CD14-positive monocyte (primary cell): Measurements from ENCODE around the gene ADH5. TPM values are rescaled to one million over a fixed set of nuclear protein-coding genes. Genes with fewer than 3 reads are reported as not detected.

Experiments
- DNase-seq, 3 donors: peaks; one replicate each; pipeline ENCODE4 v3.0.0-alpha.2; 2011 to 2022
- H2AFZ ChIP-seq: 2 replicates; pipeline ENCODE4 v1.6.0; 2012; ENCODE audit warnings: mild to moderate bottlenecking, low read depth, low read length, inconsistent platforms; ENCODE audit not compliant: insufficient read depth, poor library complexity, severe bottlenecking
- H3K27ac ChIP-seq, 2 donors: 1 replicate in 1 of 2; 2 replicates in 1 of 2; pipeline ENCODE4 v1.5.1; 2012 to 2013; ENCODE audit warnings: low read length in 2 of 2, control low read depth in 1 of 2, inconsistent platforms in 1 of 2, low read depth in 1 of 2, mild to moderate bottlenecking in 1 of 2
- H3K27me3 ChIP-seq, 2 donors: one replicate each; pipeline versions ENCODE4 v1.6.0 to v1.6.1; 2011 to 2013; ENCODE audit warnings: low read length in 2 of 2; ENCODE audit not compliant: control insufficient read depth in 2 of 2, insufficient read depth in 2 of 2
- H3K36me3 ChIP-seq, 2 donors: replicated peaks in 1 of 2; 1 replicate in 1 of 2; 2 replicates in 1 of 2; pipeline versions ENCODE4 v1.5.1 to v1.6.1; 2012 to 2013; ENCODE audit warnings: low read length in 2 of 2, control low read depth in 1 of 2, inconsistent platforms in 1 of 2, mild to moderate bottlenecking in 1 of 2; ENCODE audit not compliant: insufficient read depth in 2 of 2, control insufficient read depth in 1 of 2
- H3K4me1 ChIP-seq, 2 donors: 1 replicate in 1 of 2; 2 replicates in 1 of 2; pipeline versions ENCODE4 v1.5.1 to v1.6.1; 2012 to 2013; ENCODE audit warnings: low read length in 2 of 2, control low read depth in 1 of 2, inconsistent platforms in 1 of 2, mild to moderate bottlenecking in 1 of 2, moderate library complexity in 1 of 2; ENCODE audit not compliant: insufficient read depth in 2 of 2, control insufficient read depth in 1 of 2
- H3K4me2 ChIP-seq: replicated peaks from 2 replicates; pipeline ENCODE3; 2012; ENCODE audit warnings: low read length, moderate library complexity, mild to moderate bottlenecking; ENCODE audit not compliant: poor library complexity, severe bottlenecking; ENCODE audit errors: extremely low read depth
- H3K4me3 ChIP-seq, 3 experiments: fragments of 200-600 bp in 1 of 3; sonication (generic) in 1 of 3; replicated peaks in 1 of 3; 1 replicate in 2 of 3; 2 replicates in 1 of 3; pipeline ENCODE4 v1.5.1; 2011 to 2013; ENCODE audit warnings: low read length in 3 of 3, mild to moderate bottlenecking in 3 of 3, control low read depth in 2 of 3, low read depth in 2 of 3, inconsistent platforms in 1 of 3, moderate library complexity in 1 of 3
- H3K79me2 ChIP-seq: 2 replicates; pipeline ENCODE4 v1.6.0; 2012; ENCODE audit warnings: mild to moderate bottlenecking, control low read depth, inconsistent platforms, low read length, moderate library complexity; ENCODE audit not compliant: insufficient read depth
- H3K9ac ChIP-seq: 2 replicates; pipeline ENCODE4 v1.6.0; 2017; ENCODE audit warnings: low read length, mild to moderate bottlenecking; ENCODE audit not compliant: insufficient read depth, poor library complexity, severe bottlenecking
- H3K9me3 ChIP-seq, 2 donors: replicated peaks in 1 of 2; 1 replicate in 1 of 2; 2 replicates in 1 of 2; pipeline versions ENCODE4 v1.5.1 to v1.6.1; 2012 to 2013; ENCODE audit warnings: low read length in 2 of 2, control low read depth in 1 of 2; ENCODE audit not compliant: control insufficient read depth in 1 of 2, insufficient read depth in 1 of 2
- H4K20me1 ChIP-seq: 2 replicates; pipeline ENCODE4 v1.6.0; 2012; ENCODE audit warnings: mild to moderate bottlenecking, low read length, control low read depth, moderate library complexity; ENCODE audit not compliant: insufficient read depth
- H3K27ac Mint-ChIP-seq, 7 donors: one replicate each; pipeline ENCODE4 v1.8.0; 2020; ENCODE audit warnings: mild to moderate bottlenecking in 7 of 7, mixed read lengths in 7 of 7, moderate library complexity in 6 of 7, inconsistent platforms in 2 of 7
- H3K27me3 Mint-ChIP-seq, 3 donors: one replicate each; pipeline ENCODE4 v1.8.0; 2021 to 2022; ENCODE audit warnings: low read depth in 3 of 3, mild to moderate bottlenecking in 3 of 3, mixed read lengths in 3 of 3, moderate library complexity in 3 of 3, inconsistent platforms in 1 of 3
- H3K36me3 Mint-ChIP-seq, 2 donors: one replicate each; pipeline ENCODE4 v1.8.0; 2020; ENCODE audit warnings: mixed read lengths in 2 of 2, inconsistent platforms in 1 of 2, mild to moderate bottlenecking in 1 of 2
- H3K4me1 Mint-ChIP-seq: one replicate; pipeline ENCODE4 v1.8.0; 2020; ENCODE audit warnings: mild to moderate bottlenecking, mixed read lengths
- H3K4me3 Mint-ChIP-seq, 2 donors: one replicate each; pipeline ENCODE4 v1.8.0; 2020; ENCODE audit warnings: mild to moderate bottlenecking in 2 of 2, mixed read lengths in 2 of 2, moderate library complexity in 1 of 2
- H3K9me3 Mint-ChIP-seq, 7 donors: one replicate each; pipeline ENCODE4 v1.8.0; 2020 to 2022; ENCODE audit warnings: mixed read lengths in 7 of 7, mild to moderate bottlenecking in 6 of 7, moderate library complexity in 6 of 7, inconsistent platforms in 2 of 7
- CTCF ChIP-seq: fragments of 200-600 bp; IDR thresholded peaks from one replicate; pipeline ENCODE4 v1.8.0; 2022; ENCODE audit warnings: antibody characterized with exemption, mild to moderate bottlenecking
- WGBS: methylation state at CpG from one replicate; pipeline ENCODE4 v1.1.5; 2013; ENCODE audit warnings: missing lambda C conversion rate; ENCODE audit not compliant: insufficient coverage; 5-methylcytosine and 5-hydroxymethylcytosine counted together
- intact Hi-C, 2 donors: fragments of 100-400 bp; cut with micrococcal nuclease; formaldehyde crosslinking; loops; one replicate each; pipeline versions ENCODE4 v1.15.0 to v1.15.1; 2023
- polyA plus RNA-seq, 3 donors: library from polyadenylated mRNA; depleted of rRNA in 1 of 3; unstranded in 2 of 3; stranded (reverse) in 1 of 3; fragments of 300-500 nt in 2 of 3; fragments of >200 nt in 1 of 3; fragmentation: Illumina TruSeq in 2 of 3; gene quantifications; 1 replicate in 2 of 3; 2 replicates in 1 of 3; pipeline ENCODE4 v1.2.3, GENCODE V29; 2012 to 2021

ADH5 gene
- polyA plus RNA-seq, 3 donors: 31.7 to 93.5 (median 79.3) TPM

DNA sequence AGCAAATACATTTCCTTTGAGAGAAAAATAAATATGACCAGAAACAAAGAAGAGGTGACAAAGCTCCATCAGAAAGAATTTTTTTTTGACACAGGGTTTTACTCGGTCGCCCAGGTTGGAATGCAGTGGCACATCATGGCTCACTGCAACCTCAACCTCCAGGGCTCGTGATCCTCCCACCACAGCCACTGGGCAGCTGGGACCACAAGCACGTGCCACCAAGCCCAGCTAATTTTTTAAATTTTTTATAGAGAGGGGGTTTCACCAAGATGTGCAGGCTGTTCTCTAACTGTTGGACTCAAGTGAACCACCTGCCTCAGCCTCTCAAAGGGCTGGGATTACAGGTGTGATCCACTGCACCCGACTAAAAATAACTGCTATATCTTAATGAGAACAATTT lies 10.3 kb downstream of the ADH5 start:
- Histone ChIP-seq H2AFZ (no peak overlapping the region), H3K9me3 (no peaks in the 10 kb centered on the region), H4K20me1 (no peaks in the 10 kb centered on the region), H3K9ac (no peak overlapping the region), H3K4me1 (no peaks in the 10 kb centered on the region), H3K79me2 (peaks cover 3% of the 10 kb centered on the region), H3K36me3 (peaks cover 87 to 99% of the 10 kb centered on the region in 2 donors), H3K27ac (no peak overlapping the region), H3K4me2 (no peak overlapping the region), H3K4me3 (no peak overlapping the region), H3K27me3 (no peaks in the 10 kb centered on the region)
- Mint-ChIP-seq H3K4me3 (no peak overlapping the region), H3K4me1 (no peaks in the 10 kb centered on the region), H3K9me3 (no peaks in the 10 kb centered on the region), H3K27me3 (peaks cover 0 to 1% (median 0%) of the 10 kb centered on the region in 3 donors), H3K27ac (no peak overlapping the region), H3K36me3 (peaks cover 69 to 98% of the 10 kb centered on the region in 2 donors)
- no peak for DNase-seq
- intact Hi-C loops: no loop called here
- TF ChIP-seq CTCF: no peak
- whole genome bisulfite sequencing: 100% methylated on average over 2 of the region's 5 CpGs

GRCh38 chr4:99077177-99077576 lies 11.4 kb downstream of the ADH5 start:
- 92% methylated on average over 2 of the region's 4 CpGs for WGBS
- peaks cover 0 to 1% (median 0%) of the 10 kb centered on the region in 3 donors for H3K27me3 Mint-ChIP-seq
- no peak for TF ChIP-seq CTCF
- Histone ChIP-seq H3K27me3 (no peaks in the 10 kb centered on the region), H4K20me1 (no peaks in the 10 kb centered on the region), H2AFZ (no peak overlapping the region), H3K79me2 (no peaks in the 10 kb centered on the region), H3K4me2 (no peak overlapping the region), H3K4me3 (no peak overlapping the region), H3K27ac (no peak overlapping the region), H3K9ac (no peak overlapping the region), H3K4me1 (no peaks in the 10 kb centered on the region), H3K36me3 (peaks cover 87 to 100% of the 10 kb centered on the region in 2 donors), H3K9me3 (no peaks in the 10 kb centered on the region)
- no peaks in the 10 kb centered on the region for H3K4me1 Mint-ChIP-seq
- peak overlapping the region in 2 of 7 donors; percentile 2 to 42 for H3K27ac Mint-ChIP-seq
- peaks cover 76 to 97% of the 10 kb centered on the region in 2 donors for H3K36me3 Mint-ChIP-seq
- H3K9me3 Mint-ChIP-seq: no peaks in the 10 kb centered on the region
- no peak for DNase-seq
- H3K4me3 Mint-ChIP-seq: no peak overlapping the region
- intact Hi-C loops: no loop called here
